K562 (cell line): ENCODE results near the gene OFD1. TPM values are rescaled to one million over a fixed set of nuclear protein-coding genes. Genes with fewer than 3 reads are reported as not detected.
"Not testable (repeated sequence)": the region's sequence is repeated elsewhere in the genome, so short reads cannot be mapped to it uniquely, and the experiment has no call there.

ENCODE experiments used
- ATAC-seq: fragments of 200-7000 bp; cut with Tn5 transposase; 3 replicates; pipeline ENCODE4 v1.9.1; 2020; ENCODE audit warnings: moderate library complexity
- BruUV-seq: library from RNA; stranded (reverse); fragments of 400-500 nt; replicated peaks from 2 replicates; lab custom pipeline; 2021; lab: Mats Ljungman, UMichigan
- CTCF ChIA-PET: fragments of 300-600 bp; formaldehyde crosslinking; extraction: SDS; loops from one replicate; lab custom pipeline; 2021; ENCODE audit warnings: low intra/inter-chr PET ratio; lab: Yijun Ruan, JAX
- POLR2A ChIA-PET: fragments of 300-600, 350-650 bp; sonication (Branson Sonifier 250); formaldehyde crosslinking; extraction: SDS; loops from one replicate; lab custom pipeline; 2021; ENCODE audit warnings: antibody characterized with exemption, inconsistent platforms; lab: Yijun Ruan, JAX
- DNase-seq, 4 experiments: peaks; one replicate each; pipeline versions ENCODE4 v3.0.0 to v3.0.0-alpha.2; 2011 to 2018; ENCODE audit warnings: low spot score in 3 of 4, mixed read lengths in 3 of 4; ENCODE audit errors: extremely low read depth in 1 of 4
- FAIRE-seq: peaks from 2 replicates; lab custom pipeline; 2011; peaks lifted over from hg19 to GRCh38; lab: Jason Lieb, UNC
- H2AFZ ChIP-seq: 2 replicates; pipeline ENCODE4 v1.6.0; 2011; ENCODE audit warnings: low read depth, low read length, control low read depth, inconsistent platforms
- H3K27ac ChIP-seq: fragments of 200-600 bp; 3 replicates; pipeline ENCODE4 v1.8.0; 2011; ENCODE audit warnings: low read depth, mild to moderate bottlenecking, control low read depth, inconsistent platforms, low read length, moderate library complexity, mixed read lengths; ENCODE audit errors: extremely low read depth
- H3K27me3 ChIP-seq, 2 experiments: fragments of 300-600 bp in 1 of 2; 2 replicates in 1 of 2; 3 replicates in 1 of 2; pipeline versions ENCODE4 v1.6.0 to v1.8.0; 2011; ENCODE audit warnings: inconsistent platforms in 2 of 2, low read length in 2 of 2, mild to moderate bottlenecking in 1 of 2, mixed read lengths in 1 of 2, moderate library complexity in 1 of 2; ENCODE audit not compliant: control insufficient read depth in 2 of 2, insufficient read depth in 2 of 2
- H3K36me3 ChIP-seq: fragments of 300-600 bp; 3 replicates; pipeline ENCODE4 v1.8.0; 2011; ENCODE audit warnings: mild to moderate bottlenecking, low read length, inconsistent platforms; ENCODE audit not compliant: control insufficient read depth, insufficient read depth
- H3K4me1 ChIP-seq, 2 experiments: fragments of 200-600 bp in 1 of 2; replicated peaks in 1 of 2; 2 replicates in 1 of 2; 3 replicates in 1 of 2; pipeline versions ENCODE4 v1.5.1 to v1.8.0; 2011; ENCODE audit warnings: inconsistent platforms in 2 of 2, low read length in 2 of 2, mild to moderate bottlenecking in 1 of 2, mixed read lengths in 1 of 2, moderate library complexity in 1 of 2; ENCODE audit not compliant: control insufficient read depth in 2 of 2, insufficient read depth in 2 of 2
- H3K4me2 ChIP-seq: 2 replicates; pipeline ENCODE4 v1.6.1; 2011; ENCODE audit warnings: low read length, control low read depth, inconsistent platforms, mixed read lengths; ENCODE audit not compliant: insufficient read depth
- H3K4me3 ChIP-seq: fragments of 200-600 bp; sonication (generic), shearing (Covaris generic); 2 replicates; pipeline ENCODE4 v1.5.1; 2016; ENCODE audit warnings: control low read depth, inconsistent platforms
- H3K79me2 ChIP-seq: fragments of 200-600 bp; 3 replicates; pipeline ENCODE4 v1.8.0; 2011; ENCODE audit warnings: low read length, inconsistent platforms; ENCODE audit not compliant: control insufficient read depth, insufficient read depth
- H3K9ac ChIP-seq, 2 experiments: 2 replicates each; pipeline versions ENCODE4 v1.6.0 to v1.6.1; 2011; ENCODE audit warnings: low read depth in 2 of 2, low read length in 2 of 2, control low read depth in 1 of 2, inconsistent platforms in 1 of 2, mild to moderate bottlenecking in 1 of 2, mixed read lengths in 1 of 2; ENCODE audit not compliant: insufficient read depth in 1 of 2
- H3K9me1 ChIP-seq: one replicate; pipeline ENCODE4 v1.6.0; 2011; ENCODE audit warnings: inconsistent platforms, mild to moderate bottlenecking, low read length, moderate library complexity; ENCODE audit not compliant: control insufficient read depth, insufficient read depth
- H3K9me3 ChIP-seq: replicated peaks from 2 replicates; pipeline ENCODE4 v1.5.1; 2011; ENCODE audit warnings: low read depth, low read length, inconsistent platforms; ENCODE audit not compliant: control insufficient read depth, insufficient read depth
- H4K20me1 ChIP-seq: replicated peaks from 2 replicates; pipeline ENCODE4 v1.6.1; 2011; ENCODE audit warnings: low read length, inconsistent platforms, mixed read lengths; ENCODE audit not compliant: control insufficient read depth, insufficient read depth
- BCOR ChIP-seq: fragments of 450-650 bp; IDR thresholded peaks from 2 replicates; pipeline ENCODE4 v1.6.1; 2016
- JUN ChIP-seq, 2 experiments: sonication (generic) in 1 of 2; formaldehyde crosslinking in 1 of 2; IDR thresholded peaks; 2 replicates each; pipeline versions ENCODE4 v1.6.1 to v1.8.0; 2012 to 2022; ENCODE audit warnings: borderline replicate concordance in 2 of 2, mild to moderate bottlenecking in 2 of 2, improper control_type of control experiment in 1 of 2, low read depth in 1 of 2, low read length in 1 of 2, missing genetic modification reagents in 1 of 2
- KDM1A ChIP-seq, 2 experiments: fragments of 450-650 bp; IDR thresholded peaks; 2 replicates each; pipeline ENCODE4 v1.6.1; 2016; ENCODE audit warnings: mild to moderate bottlenecking in 2 of 2
- NFXL1 ChIP-seq: fragments of 450-650 bp; formaldehyde crosslinking; IDR thresholded peaks from 2 replicates; pipeline ENCODE4 v1.4.0; 2021; ENCODE audit warnings: mild to moderate bottlenecking
- SPI1 ChIP-seq: IDR thresholded peaks from 2 replicates; pipeline ENCODE4 v1.6.1; 2011; ENCODE audit warnings: low read depth, low read length, control low read depth, borderline replicate concordance
- U2AF1 ChIP-seq: fragments of 200-400 bp; formaldehyde crosslinking; optimal IDR thresholded peaks from 2 replicates; pipeline ENCODE3; 2017; ENCODE audit warnings: mild to moderate bottlenecking, low read depth, low read length, moderate library complexity
- ZNF146 ChIP-seq: IDR thresholded peaks from one replicate; pipeline ENCODE4 v1.6.1; 2018; ENCODE audit warnings: missing compliant biosample characterization; ENCODE audit not compliant: unreplicated experiment
- ZNF263 ChIP-seq: sonication (generic); formaldehyde crosslinking; IDR thresholded peaks from 2 replicates; pipeline ENCODE4 v1.8.0; 2022; ENCODE audit warnings: mild to moderate bottlenecking, missing genetic modification reagents, borderline replicate concordance
- ZNF316 ChIP-seq: fragments of 450-650 bp; IDR thresholded peaks from 2 replicates; pipeline ENCODE4 v1.6.1; 2016
- WGBS: fragments of 100-300 bp; shearing (Covaris generic); methylation state at CpG from one replicate; pipeline ENCODE4 v1.1.6; 2016; ENCODE audit warnings: low coverage, mixed read lengths; ENCODE audit not compliant: insufficient coverage; ENCODE audit errors: missing lambda C conversion rate; 5-methylcytosine and 5-hydroxymethylcytosine counted together
- in situ Hi-C: fragments of 300-500 bp; cut with MboI; formaldehyde crosslinking; loops from 4 replicates; pipeline ENCODE4 v1.15.0; 2018; ENCODE audit warnings: inconsistent platforms, mixed read lengths
- intact Hi-C: fragments of 100-400 bp; cut with micrococcal nuclease; formaldehyde crosslinking; loops from 2 replicates; pipeline ENCODE4 v1.14.2; 2022
- polyA plus RNA-seq, 8 experiments: library from polyadenylated mRNA; depleted of rRNA in 4 of 8; stranded (reverse) in 5 of 8; unstranded in 3 of 8; fragments of >200 nt; fragmentation: Nextera tagmentation in 2 of 8; fragmentation: Illumina TruSeq in 1 of 8; extraction: Ambion mirVana in 2 of 8; extraction: Trizol in 1 of 8; gene quantifications; 2 replicates each; pipeline versions ENCODE4 v1.2.1 to v1.2.3, GENCODE V29; 2011 to 2014; ENCODE audit warnings: inconsistent platforms in 1 of 8, missing spikeins in 1 of 8
- total RNA-seq, 7 experiments: library from RNA; depleted of rRNA in 6 of 7; stranded (reverse); fragments of >200 nt in 6 of 7; fragmentation: Illumina TruSeq in 2 of 7; extraction: Trizol in 2 of 7; gene quantifications; 2 replicates each; pipeline versions ENCODE4 v1.2.1 to v1.2.3, GENCODE V29; 2011 to 2021; ENCODE audit warnings: low replicate concordance in 1 of 7

The OFD1 gene
- total and polyA plus RNA-seq, 9 of the 15 experiments (the other 6 are each of a cell fraction or from before 2014, with no cell fraction given), result 22.0 to 49.1 (median 30.2) TPM

DNA sequence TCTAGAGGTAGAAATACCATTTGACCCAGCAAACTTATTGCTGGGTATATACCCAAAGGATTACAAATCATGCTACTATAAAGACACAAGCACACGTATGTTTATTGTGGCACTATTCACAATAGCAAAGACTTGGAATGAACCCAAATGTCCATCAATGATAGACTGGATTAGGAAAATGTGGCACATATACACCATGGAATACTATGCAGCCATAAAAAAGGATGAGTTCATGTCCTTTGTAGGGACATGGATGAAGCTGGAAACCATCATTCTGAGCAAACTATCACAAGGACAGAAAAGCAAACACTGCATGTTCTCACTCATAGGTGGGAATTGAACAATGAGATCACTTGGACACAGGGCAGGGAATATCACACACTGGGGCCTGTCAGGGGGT, 4.0 kb upstream of the OFD1 start:
- FAIRE-seq, H3K4me2 ChIP-seq, H3K27ac ChIP-seq, BruUV-seq, H3K9ac ChIP-seq, DNase-seq, H3K4me3 ChIP-seq, H3K27me3 ChIP-seq, H3K9me3 ChIP-seq, H3K9me1 ChIP-seq, H4K20me1 ChIP-seq, H2AFZ ChIP-seq, CTCF ChIA-PET, in situ Hi-C loops, POLR2A ChIA-PET, ATAC-seq: not testable (repeated sequence)
- intact Hi-C loops, result loop anchor here (5.0 kb wide), 1 partner anchor 33 kb away; no protein-coding TSS in a partner anchor
- H3K4me1 ChIP-seq, result peaks cover 5 to 15% of the 10 kb centered on the region in 2 experiments; a peak in 4 of 5 replicates
- no CpG with 5 or more reads among the region's 1 CpG for WGBS
- TF ChIP-seq KDM1A (IDR thresholded peaks at IDR 0.05), result peak in 1 of 2 experiments; percentile 41; a peak in 2 of 4 replicates
- peak; percentile 45 for TF ChIP-seq ZNF146 (CRISPR knock-in tag)
- TF ChIP-seq BCOR, result 0 out of 2 replicates have a peak, but pooled peaks have one; percentile 53
- H3K36me3 ChIP-seq, result peaks cover 22% of the 10 kb centered on the region; the same call in 1 of the 3 replicates
- H3K79me2 ChIP-seq, result peaks cover 51% of the 10 kb centered on the region

DNA sequence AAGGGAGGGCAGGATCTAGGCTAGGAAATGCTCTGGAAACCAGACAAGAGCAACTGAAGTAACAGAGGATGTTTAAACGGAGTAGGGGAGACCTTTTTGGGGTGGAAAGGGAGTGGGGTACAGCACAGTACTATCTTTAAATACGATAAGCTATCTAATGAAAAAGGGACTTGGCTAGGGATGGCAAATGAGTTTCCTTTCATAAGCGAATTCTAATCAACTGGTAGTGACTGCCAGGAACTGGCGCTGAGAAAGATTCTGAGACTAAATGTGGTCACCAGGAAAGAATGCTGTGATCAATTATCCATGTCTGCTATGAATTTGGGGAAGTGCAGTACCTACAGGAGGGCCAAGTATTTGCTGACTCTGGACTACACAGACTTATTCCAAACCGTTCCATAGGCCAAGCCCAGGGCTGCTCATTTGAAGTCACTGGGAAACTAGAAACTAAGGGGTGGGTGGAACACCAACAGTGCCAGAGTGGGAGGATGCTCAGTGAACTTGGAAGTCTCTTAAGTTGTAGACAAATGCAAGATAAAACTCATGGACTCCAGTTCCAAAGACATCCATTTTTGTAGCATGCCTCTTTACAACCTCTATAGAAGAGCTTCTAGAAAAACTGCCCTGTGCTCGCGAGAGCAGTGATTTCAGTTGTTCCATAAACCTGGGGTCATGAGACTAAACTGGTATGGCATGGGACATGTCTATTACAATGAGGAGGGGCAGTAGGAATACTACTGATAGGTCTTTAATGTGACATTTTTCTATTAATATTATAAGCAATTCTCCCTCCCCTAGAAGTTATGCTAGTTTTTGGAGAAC, 2.1 kb upstream of the OFD1 start:
- in situ Hi-C loops (no loop called here), intact Hi-C loops (loop anchor here (5.0 kb wide), 1 partner anchor 35 kb away; no protein-coding TSS in a partner anchor)
- 60% methylated on average over 7 of the region's 7 CpGs for WGBS
- Histone ChIP-seq H2AFZ (no peak overlapping the region), H3K4me1 (peaks cover 5 to 15% of the 10 kb centered on the region in 2 experiments; a peak in 4 of 5 replicates), H3K4me2 (peak overlapping the region; percentile 18; the same call in 1 of the 2 replicates), H4K20me1 (no peaks in the 10 kb centered on the region), H3K4me3 (no peak overlapping the region), H3K9ac (peak overlapping the region in 1 of 2 experiments; percentile 30; a peak in 1 of 4 replicates), H3K9me3 (no peaks in the 10 kb centered on the region), H3K9me1 (no peaks in the 10 kb centered on the region), H3K36me3 (peaks cover 28% of the 10 kb centered on the region; the same call in 2 of the 3 replicates), H3K27ac (peak overlapping the region; percentile 32; the same call in 1 of the 3 replicates), H3K27me3 (no peaks in the 10 kb centered on the region), H3K79me2 (peaks cover 57% of the 10 kb centered on the region)
- FAIRE-seq, result no peak
- no peak for DNase-seq
- POLR2A ChIA-PET, result interaction anchor here (0.5 to 1.0 kb wide), 2 partner anchors 10 to 63 kb away, joined by 3 read pairs; no protein-coding TSS in a partner anchor
- CTCF ChIA-PET, result no interaction called here
- ATAC-seq, result no peak
- no TSS peak for BruUV-seq
- TF ChIP-seq JUN (IDR thresholded peaks at IDR 0.05; ENCODE audit: borderline replicate concordance, low read depth, low read length), result no peak
- no peak for TF ChIP-seq JUN (CRISPR knock-in tag; IDR thresholded peaks at IDR 0.05; ENCODE audit: borderline replicate concordance)
- TF ChIP-seq ZNF316, result peak; percentile 26; the same call in 1 of the 2 replicates
- TF ChIP-seq NFXL1 (CRISPR knock-in tag), result no peak
- TF ChIP-seq SPI1, result peak; percentile 63; the same call in 1 of the 2 replicates
- TF ChIP-seq ZNF263, result no peak
- no peak for TF ChIP-seq U2AF1
